ENCODE data around the gene VWCE.

VWCE gene

GRCh38 chr11:61327669-61328071, 32.6 kb upstream of the VWCE start:
- DNase-seq (ENCODE audit: low read depth, low spot score) = no peak
- Histone ChIP-seq H3K9me3 (ENCODE audit: control insufficient read depth, insufficient read depth, low read length) (no peaks in the 10 kb centered on the region), H3K27ac (ENCODE audit: low read length) (no peak overlapping the region), H3K36me3 (ENCODE audit: control insufficient read depth, insufficient read depth, low read length) (peaks cover 14% of the 10 kb centered on the region; the same call in 1 of the 2 replicates), H3K27me3 (ENCODE audit: control insufficient read depth, insufficient read depth, low read length) (no peaks in the 10 kb centered on the region; the same call in 1 of the 2 replicates), H3K4me3 (ENCODE audit: low read length) (no peak overlapping the region), H3K4me1 (ENCODE audit: control insufficient read depth, insufficient read depth, low read length) (no peaks in the 10 kb centered on the region; the same call in 1 of the 2 replicates)

- H3K9me3 ChIP-seq (ENCODE audit: control insufficient read depth, insufficient read depth, low read length) = no peaks in the 10 kb centered on the region
- no CpG with 5 or more reads among the region's 2 CpGs for WGBS (ENCODE audit: insufficient coverage, insufficient read length)
- H3K4me1 ChIP-seq (ENCODE audit: control insufficient read depth, insufficient read depth, low read length) = no peaks in the 10 kb centered on the region
- peaks cover 21% of the 10 kb centered on the region; the same call in 1 of the 2 replicates for H3K36me3 ChIP-seq (ENCODE audit: control insufficient read depth, insufficient read depth, low read length)
- no peaks in the 10 kb centered on the region; the same call in 1 of the 2 replicates for H3K27me3 ChIP-seq (ENCODE audit: control insufficient read depth, insufficient read depth, low read length)
- H3K4me3 ChIP-seq (ENCODE audit: low read length) = no peak overlapping the region
- no peak overlapping the region for H3K27ac ChIP-seq (ENCODE audit: low read length)
- no peak for DNase-seq (ENCODE audit: low read depth, low spot score)
Measured at GRCh38 chr11:61325649-61326414, 30.7 kb upstream of the VWCE start.

- no CpG with 5 or more reads among the region's 2 CpGs for WGBS (ENCODE audit: insufficient coverage, insufficient read length)
- Histone ChIP-seq H3K4me3 (ENCODE audit: low read length) (no peak overlapping the region), H3K27ac (ENCODE audit: low read length) (no peak overlapping the region), H3K9me3 (ENCODE audit: control insufficient read depth, insufficient read depth, low read length) (no peaks in the 10 kb centered on the region), H3K27me3 (ENCODE audit: control insufficient read depth, insufficient read depth, low read length) (no peaks in the 10 kb centered on the region), H3K36me3 (ENCODE audit: control insufficient read depth, insufficient read depth, low read length) (peaks cover 29% of the 10 kb centered on the region), H3K4me1 (ENCODE audit: control insufficient read depth, insufficient read depth, low read length) (no peaks in the 10 kb centered on the region)
- no peak for DNase-seq (ENCODE audit: low read depth, low spot score)
Measured at GRCh38 chr11:61315260-61315659, 20.1 kb upstream of the VWCE start.

- no peak for DNase-seq (ENCODE audit: low read depth, low spot score)
- H3K27me3 ChIP-seq (ENCODE audit: control insufficient read depth, insufficient read depth, low read length) = no peaks in the 10 kb centered on the region
- H3K4me3 ChIP-seq (ENCODE audit: low read length) = no peak overlapping the region
- H3K4me1 ChIP-seq (ENCODE audit: control insufficient read depth, insufficient read depth, low read length) = no peaks in the 10 kb centered on the region
- no CpG with 5 or more reads among the region's 8 CpGs for WGBS (ENCODE audit: insufficient coverage, insufficient read length)
- H3K27ac ChIP-seq (ENCODE audit: low read length) = no peak overlapping the region
- peaks cover 45% of the 10 kb centered on the region for H3K36me3 ChIP-seq (ENCODE audit: control insufficient read depth, insufficient read depth, low read length)
- H3K9me3 ChIP-seq (ENCODE audit: control insufficient read depth, insufficient read depth, low read length) = no peaks in the 10 kb centered on the region
Measured at GRCh38 chr11:61310749-61311148, 15.6 kb upstream of the VWCE start.

GRCh38 chr11:61309739-61310138, 14.6 kb upstream of the VWCE start:
- H3K4me1 ChIP-seq (ENCODE audit: control insufficient read depth, insufficient read depth, low read length) = no peaks in the 10 kb centered on the region
- no peaks in the 10 kb centered on the region for H3K27me3 ChIP-seq (ENCODE audit: control insufficient read depth, insufficient read depth, low read length)
- no peak overlapping the region for H3K27ac ChIP-seq (ENCODE audit: low read length)
- WGBS (ENCODE audit: insufficient coverage, insufficient read length) = no CpG with 5 or more reads among the region's 7 CpGs
- H3K36me3 ChIP-seq (ENCODE audit: control insufficient read depth, insufficient read depth, low read length) = peaks cover 42% of the 10 kb centered on the region
- DNase-seq (ENCODE audit: low read depth, low spot score) = no peak
- H3K4me3 ChIP-seq (ENCODE audit: low read length) = no peak overlapping the region
- no peaks in the 10 kb centered on the region for H3K9me3 ChIP-seq (ENCODE audit: control insufficient read depth, insufficient read depth, low read length)

- Histone ChIP-seq H3K27me3 (ENCODE audit: control insufficient read depth, insufficient read depth, low read length) (no peaks in the 10 kb centered on the region), H3K9me3 (ENCODE audit: control insufficient read depth, insufficient read depth, low read length) (no peaks in the 10 kb centered on the region), H3K4me1 (ENCODE audit: control insufficient read depth, insufficient read depth, low read length) (no peaks in the 10 kb centered on the region), H3K36me3 (ENCODE audit: control insufficient read depth, insufficient read depth, low read length) (peaks cover 39% of the 10 kb centered on the region), H3K4me3 (ENCODE audit: low read length) (no peak overlapping the region), H3K27ac (ENCODE audit: low read length) (no peak overlapping the region)
- no CpG with 5 or more reads among the region's 4 CpGs for WGBS (ENCODE audit: insufficient coverage, insufficient read length)
- no peak for DNase-seq (ENCODE audit: low read depth, low spot score)
Measured at GRCh38 chr11:61309141-61309540, 14.0 kb upstream of the VWCE start.

GRCh38 chr11:61307354-61307753, 12.2 kb upstream of the VWCE start:
- Histone ChIP-seq H3K9me3 (ENCODE audit: control insufficient read depth, insufficient read depth, low read length) (no peaks in the 10 kb centered on the region), H3K4me3 (ENCODE audit: low read length) (no peak overlapping the region), H3K4me1 (ENCODE audit: control insufficient read depth, insufficient read depth, low read length) (no peaks in the 10 kb centered on the region), H3K36me3 (ENCODE audit: control insufficient read depth, insufficient read depth, low read length) (peaks cover 42% of the 10 kb centered on the region), H3K27me3 (ENCODE audit: control insufficient read depth, insufficient read depth, low read length) (no peaks in the 10 kb centered on the region), H3K27ac (ENCODE audit: low read length) (no peak overlapping the region)
- no CpG with 5 or more reads among the region's 1 CpG for WGBS (ENCODE audit: insufficient coverage, insufficient read length)
- no peak for DNase-seq (ENCODE audit: low read depth, low spot score)

GRCh38 chr11:61306221-61306620, 11.1 kb upstream of the VWCE start:
- H3K4me1 ChIP-seq (ENCODE audit: control insufficient read depth, insufficient read depth, low read length) = no peaks in the 10 kb centered on the region
- peaks cover 44% of the 10 kb centered on the region for H3K36me3 ChIP-seq (ENCODE audit: control insufficient read depth, insufficient read depth, low read length)
- no peaks in the 10 kb centered on the region for H3K27me3 ChIP-seq (ENCODE audit: control insufficient read depth, insufficient read depth, low read length)
- H3K4me3 ChIP-seq (ENCODE audit: low read length) = no peak overlapping the region
- H3K9me3 ChIP-seq (ENCODE audit: control insufficient read depth, insufficient read depth, low read length) = no peaks in the 10 kb centered on the region
- H3K27ac ChIP-seq (ENCODE audit: low read length) = no peak overlapping the region
- WGBS (ENCODE audit: insufficient coverage, insufficient read length) = no CpG with 5 or more reads among the region's 1 CpG
- DNase-seq (ENCODE audit: low read depth, low spot score) = no peak

- Histone ChIP-seq H3K36me3 (ENCODE audit: control insufficient read depth, insufficient read depth, low read length) (peaks cover 48% of the 10 kb centered on the region), H3K4me3 (ENCODE audit: low read length) (no peak overlapping the region), H3K9me3 (ENCODE audit: control insufficient read depth, insufficient read depth, low read length) (no peaks in the 10 kb centered on the region), H3K27me3 (ENCODE audit: control insufficient read depth, insufficient read depth, low read length) (no peaks in the 10 kb centered on the region), H3K27ac (ENCODE audit: low read length) (no peak overlapping the region), H3K4me1 (ENCODE audit: control insufficient read depth, insufficient read depth, low read length) (no peaks in the 10 kb centered on the region)
- WGBS (ENCODE audit: insufficient coverage, insufficient read length) = no CpG with 5 or more reads among the region's 7 CpGs
- DNase-seq (ENCODE audit: low read depth, low spot score) = no peak
Measured at GRCh38 chr11:61305417-61305816, 10.3 kb upstream of the VWCE start.

GRCh38 chr11:61303725-61304124, 8.6 kb upstream of the VWCE start:
- DNase-seq (ENCODE audit: low read depth, low spot score) = no peak
- no peaks in the 10 kb centered on the region for H3K9me3 ChIP-seq (ENCODE audit: control insufficient read depth, insufficient read depth, low read length)

GRCh38 chr11:61302550-61302949, 7.4 kb upstream of the VWCE start:
- peaks cover 33% of the 10 kb centered on the region for H3K36me3 ChIP-seq (ENCODE audit: control insufficient read depth, insufficient read depth, low read length)
- no peak overlapping the region for H3K27ac ChIP-seq (ENCODE audit: low read length)
- no peaks in the 10 kb centered on the region for H3K9me3 ChIP-seq (ENCODE audit: control insufficient read depth, insufficient read depth, low read length)
- no peak overlapping the region for H3K4me3 ChIP-seq (ENCODE audit: low read length)
- H3K4me1 ChIP-seq (ENCODE audit: control insufficient read depth, insufficient read depth, low read length) = no peaks in the 10 kb centered on the region
- H3K27me3 ChIP-seq (ENCODE audit: control insufficient read depth, insufficient read depth, low read length) = no peaks in the 10 kb centered on the region
- no CpG with 5 or more reads among the region's 13 CpGs for WGBS (ENCODE audit: insufficient coverage, insufficient read length)
- DNase-seq (ENCODE audit: low read depth, low spot score) = no peak

More at GRCh38 chr11:61303725-61304124, 8.6 kb upstream of the VWCE start:
- H3K4me3 ChIP-seq (ENCODE audit: low read length) = no peak overlapping the region
- no peak overlapping the region for H3K27ac ChIP-seq (ENCODE audit: low read length)
- no peaks in the 10 kb centered on the region for H3K27me3 ChIP-seq (ENCODE audit: control insufficient read depth, insufficient read depth, low read length)
- no CpG with 5 or more reads among the region's 9 CpGs for WGBS (ENCODE audit: insufficient coverage, insufficient read length)
- peaks cover 37% of the 10 kb centered on the region for H3K36me3 ChIP-seq (ENCODE audit: control insufficient read depth, insufficient read depth, low read length)
- no peaks in the 10 kb centered on the region for H3K4me1 ChIP-seq (ENCODE audit: control insufficient read depth, insufficient read depth, low read length)

Measured in iPS DF 6.9 (cell line).